SK-N-SH treated with all-trans-retinoic acid at 6 μM for 48 hours (cell line): ENCODE data around the gene SMAD6.

Experiments
- ATAC-seq: fragments of 200-7000 bp; cut with Tn5 transposase; 3 replicates; pipeline ENCODE4 v1.9.1; 2020; ENCODE audit warnings: mild to moderate bottlenecking, moderate library complexity
- ARNTL ChIP-seq: fragments of 450-650 bp; formaldehyde crosslinking; IDR thresholded peaks from 2 replicates; pipeline ENCODE4 v1.5.0; 2020; ENCODE audit warnings: low read depth, mild to moderate bottlenecking, moderate library complexity, borderline replicate concordance
- BACH2 ChIP-seq: fragments of 250-450 bp; sonication (Bioruptor Pico); IDR thresholded peaks from 2 replicates; pipeline ENCODE4 v1.9.0; 2021; ENCODE audit warnings: mild to moderate bottlenecking, borderline replicate concordance
- CSDC2 ChIP-seq: fragments of 250-450 bp; sonication (Bioruptor Pico); IDR thresholded peaks from 2 replicates; pipeline ENCODE4 v1.5.0; 2020; ENCODE audit warnings: mild to moderate bottlenecking, moderate library complexity
- CSRNP3 ChIP-seq: fragments of 250-450 bp; sonication (Bioruptor Pico); IDR thresholded peaks from 2 replicates; pipeline ENCODE4 v1.5.1; 2021; ENCODE audit warnings: mild to moderate bottlenecking, moderate library complexity
- ESRRG ChIP-seq: fragments of 250-450 bp; sonication (Bioruptor Pico); IDR thresholded peaks from 2 replicates; pipeline ENCODE4 v1.6.1; 2021; ENCODE audit warnings: mild to moderate bottlenecking
- GLIS3 ChIP-seq: fragments of 250-450 bp; sonication (Bioruptor Pico); IDR thresholded peaks from 2 replicates; pipeline ENCODE4 v1.5.0; 2020; ENCODE audit warnings: mild to moderate bottlenecking, moderate library complexity
- OSR1 ChIP-seq: fragments of 250-450 bp; sonication (Bioruptor Pico); IDR thresholded peaks from 2 replicates; pipeline ENCODE4 v1.8.0; 2022; ENCODE audit warnings: moderate library complexity, mild to moderate bottlenecking, inconsistent platforms
- PATZ1 ChIP-seq: fragments of 250-450 bp; sonication (Bioruptor Pico); IDR thresholded peaks from 2 replicates; pipeline ENCODE4 v1.8.0; 2020; ENCODE audit warnings: mild to moderate bottlenecking, moderate library complexity, borderline replicate concordance
- POU6F1 ChIP-seq: fragments of 250-450 bp; sonication (Bioruptor Pico); IDR thresholded peaks from 2 replicates; pipeline ENCODE4 v1.8.0; 2021; ENCODE audit warnings: low read depth, mild to moderate bottlenecking, moderate library complexity, borderline replicate concordance
- PPARA ChIP-seq: fragments of 250-450 bp; sonication (Bioruptor Pico); IDR thresholded peaks from 2 replicates; pipeline ENCODE4 v1.5.0; 2020; ENCODE audit warnings: mild to moderate bottlenecking, borderline replicate concordance
- RARB ChIP-seq: fragments of 250-450 bp; sonication (Bioruptor Pico); IDR thresholded peaks from 2 replicates; pipeline ENCODE4 v1.8.0; 2021; ENCODE audit warnings: mild to moderate bottlenecking, moderate library complexity
- SNAI2 ChIP-seq: fragments of 250-450 bp; sonication (Bioruptor Pico); IDR thresholded peaks from 2 replicates; pipeline ENCODE4 v1.5.0; 2020; ENCODE audit warnings: mild to moderate bottlenecking, moderate library complexity
- TCF4 ChIP-seq: fragments of 250-450 bp; sonication (Bioruptor Pico); IDR thresholded peaks from 2 replicates; pipeline ENCODE4 v1.8.0; 2021; ENCODE audit warnings: mild to moderate bottlenecking, moderate library complexity, borderline replicate concordance
- TOX ChIP-seq: fragments of 250-450 bp; sonication (Bioruptor Pico); IDR thresholded peaks from 2 replicates; pipeline ENCODE4 v1.8.0; 2021; ENCODE audit warnings: mild to moderate bottlenecking, moderate library complexity, borderline replicate concordance
- TSHZ2 ChIP-seq: fragments of 250-450 bp; sonication (Bioruptor Pico); IDR thresholded peaks from 2 replicates; pipeline ENCODE4 v1.5.0; 2020; ENCODE audit warnings: mild to moderate bottlenecking, moderate library complexity
- ZC3H10 ChIP-seq: fragments of 250-450 bp; sonication (Bioruptor Pico); IDR thresholded peaks from 2 replicates; pipeline ENCODE4 v1.5.1; 2021; ENCODE audit warnings: mild to moderate bottlenecking, moderate library complexity
- ZFP3 ChIP-seq: fragments of 250-450 bp; sonication (Bioruptor Pico); IDR thresholded peaks from 2 replicates; pipeline ENCODE4 v1.5.0; 2020; ENCODE audit warnings: mild to moderate bottlenecking, moderate library complexity
- ZFP30 ChIP-seq: fragments of 450-650 bp; formaldehyde crosslinking; IDR thresholded peaks from 2 replicates; pipeline ENCODE4 v1.5.0; 2022; ENCODE audit warnings: mild to moderate bottlenecking, moderate library complexity
- ZNF565 ChIP-seq: fragments of 450-650 bp; formaldehyde crosslinking; conservative IDR thresholded peaks from 2 replicates; pipeline ENCODE4 v1.5.0; 2020; ENCODE audit warnings: low read depth, mild to moderate bottlenecking, moderate library complexity
- ZNF70 ChIP-seq: fragments of 450-650 bp; formaldehyde crosslinking; IDR thresholded peaks from 2 replicates; pipeline ENCODE4 v1.5.0; 2020; ENCODE audit warnings: mild to moderate bottlenecking, moderate library complexity
- ZNF8 ChIP-seq: fragments of 450-650 bp; formaldehyde crosslinking; IDR thresholded peaks from 2 replicates; pipeline ENCODE4 v1.5.0; 2020; ENCODE audit warnings: mild to moderate bottlenecking, moderate library complexity

Gene SMAD6

GRCh38 chr15:66654739-66655375, 47.2 kb upstream of the SMAD6 start (continued):
- TF ChIP-seq PPARA (CRISPR knock-in tag) (no peak), CSDC2 (CRISPR knock-in tag) (no peak), RARB (no peak), TOX (CRISPR knock-in tag) (no peak), ZFP30 (CRISPR knock-in tag) (no peak), SNAI2 (CRISPR knock-in tag) (no peak), ARNTL (CRISPR knock-in tag) (no peak), PATZ1 (CRISPR knock-in tag) (no peak), ZNF70 (CRISPR knock-in tag) (no peak)

- ATAC-seq: no peak
- TF ChIP-seq TCF4 (CRISPR knock-in tag) (no peak), OSR1 (CRISPR knock-in tag) (no peak), ZNF565 (CRISPR knock-in tag) (no peak), ZFP3 (CRISPR knock-in tag) (no peak), GLIS3 (CRISPR knock-in tag) (no peak), ZNF8 (CRISPR knock-in tag) (no peak), PPARA (CRISPR knock-in tag) (no peak), CSRNP3 (CRISPR knock-in tag) (no peak), ZFP30 (CRISPR knock-in tag) (no peak), TOX (CRISPR knock-in tag) (no peak), ESRRG (CRISPR knock-in tag) (no peak), PATZ1 (CRISPR knock-in tag) (no peak), ZC3H10 (CRISPR knock-in tag) (no peak), SNAI2 (CRISPR knock-in tag) (no peak), ARNTL (CRISPR knock-in tag) (no peak)
Observed at GRCh38 chr15:66655511-66655910, 46.5 kb upstream of the SMAD6 start.

GRCh38 chr15:66655997-66656396, 46.0 kb upstream of the SMAD6 start:
- ATAC-seq: no peak
- TF ChIP-seq TSHZ2 (no peak), ESRRG (CRISPR knock-in tag) (no peak), POU6F1 (no peak), ZNF70 (CRISPR knock-in tag) (no peak), CSDC2 (CRISPR knock-in tag) (no peak), ZC3H10 (CRISPR knock-in tag) (no peak), OSR1 (CRISPR knock-in tag) (no peak), ZNF8 (CRISPR knock-in tag) (no peak), GLIS3 (CRISPR knock-in tag) (no peak), PPARA (CRISPR knock-in tag) (no peak), BACH2 (CRISPR knock-in tag) (no peak), ZFP30 (CRISPR knock-in tag) (no peak), PATZ1 (CRISPR knock-in tag) (no peak), TCF4 (CRISPR knock-in tag) (no peak)
